Ishikawa (cell line): ENCODE results near the gene SSBP3.

Experiments used
- CEBPB ChIP-seq: IDR thresholded peaks from 2 replicates; pipeline ENCODE4 v1.6.1; 2012
- CREB1 ChIP-seq: IDR thresholded peaks from 2 replicates; pipeline ENCODE4 v1.6.1; 2012; ENCODE audit warnings: low read depth
- EGR1 ChIP-seq: IDR thresholded peaks from 2 replicates; pipeline ENCODE4 v1.6.1; 2012
- EP300 ChIP-seq: IDR thresholded peaks from 2 replicates; pipeline ENCODE4 v1.6.1; 2012; ENCODE audit warnings: borderline replicate concordance
- FOXM1 ChIP-seq: IDR thresholded peaks from 2 replicates; pipeline ENCODE4 v1.6.1; 2012; ENCODE audit warnings: low read depth, borderline replicate concordance
- MAX ChIP-seq: IDR thresholded peaks from 2 replicates; pipeline ENCODE4 v1.6.1; 2012
- NFIC ChIP-seq: IDR thresholded peaks from 2 replicates; pipeline ENCODE4 v1.6.1; 2012
- RAD21 ChIP-seq: IDR thresholded peaks from 2 replicates; pipeline ENCODE4 v1.6.1; 2012; ENCODE audit warnings: low read depth
- REST ChIP-seq: IDR thresholded peaks from 2 replicates; pipeline ENCODE4 v1.6.1; 2012; ENCODE audit warnings: low read depth, mild to moderate bottlenecking
- TAF1 ChIP-seq: IDR thresholded peaks from 2 replicates; pipeline ENCODE4 v1.6.1; 2012; ENCODE audit warnings: low read depth, mild to moderate bottlenecking
- TCF12 ChIP-seq: IDR thresholded peaks from 2 replicates; pipeline ENCODE4 v1.6.1; 2012; ENCODE audit warnings: low read depth
- TEAD4 ChIP-seq: IDR thresholded peaks from 2 replicates; pipeline ENCODE4 v1.6.1; 2012
- USF1 ChIP-seq: IDR thresholded peaks from 2 replicates; pipeline ENCODE4 v1.6.1; 2012
- YY1 ChIP-seq: IDR thresholded peaks from 2 replicates; pipeline ENCODE4 v1.6.1; 2012; ENCODE audit warnings: low read depth
- ZBTB7A ChIP-seq: IDR thresholded peaks from 2 replicates; pipeline ENCODE4 v1.6.1; 2012; ENCODE audit warnings: low read depth

Gene SSBP3

GRCh38 chr1:54325284-54325683 lies 80.9 kb downstream of the SSBP3 start:
- TF ChIP-seq USF1 (no peak), FOXM1 (no peak), EGR1 (no peak), TCF12 (no peak), CEBPB (no peak), YY1 (no peak), CREB1 (no peak), MAX (no peak), REST (no peak), ZBTB7A (no peak), EP300 (no peak), RAD21 (no peak), TAF1 (no peak), NFIC (no peak), TEAD4 (no peak)

- no peak for TF ChIP-seq EGR1
- TF ChIP-seq REST = no peak
- TF ChIP-seq RAD21 = no peak
- no peak for TF ChIP-seq MAX
- no peak for TF ChIP-seq NFIC
- no peak for TF ChIP-seq CREB1
- TF ChIP-seq FOXM1 = no peak
- no peak for TF ChIP-seq YY1
- TF ChIP-seq EP300 = no peak
- TF ChIP-seq USF1 = no peak
- TF ChIP-seq TAF1 = no peak
- TF ChIP-seq TEAD4 = no peak
- no peak for TF ChIP-seq TCF12
- no peak for TF ChIP-seq CEBPB
- no peak for TF ChIP-seq ZBTB7A
These were observed 81.7 kb downstream of the SSBP3 start for GRCh38 chr1:54324251-54325140.

GRCh38 chr1:54323921-54324250 lies 82.3 kb downstream of the SSBP3 start:
- TF ChIP-seq TCF12 = no peak
- no peak for TF ChIP-seq TAF1
- no peak for TF ChIP-seq TEAD4
- no peak for TF ChIP-seq RAD21
- TF ChIP-seq FOXM1 = no peak
- TF ChIP-seq USF1 = no peak
- no peak for TF ChIP-seq MAX
- TF ChIP-seq CREB1 = no peak
- TF ChIP-seq CEBPB = no peak
- TF ChIP-seq NFIC = no peak
- TF ChIP-seq ZBTB7A = no peak
- TF ChIP-seq REST = no peak
- TF ChIP-seq EGR1 = no peak
- TF ChIP-seq YY1 = no peak
- TF ChIP-seq EP300 = no peak
